ENCODE data around the gene SUPT6H. TPM values are rescaled to one million over a fixed set of nuclear protein-coding genes. Genes with fewer than 3 reads are reported as not detected.
A peak's percentile ranks its signal among the peaks of the same experiment; 100 is the strongest.

Gene SUPT6H
- total and polyA plus RNA-seq, 2 of the 4 experiments (the other 2 are of a cell fraction): 41.4 to 44.8 TPM

- ATAC-seq (ENCODE audit: low read depth) (peak; percentile 27), DNase-seq (peak; percentile 16)
- WGBS, 2 experiments (ENCODE audit: extremely low coverage in 2 of 2, insufficient read length in 1 of 2): no CpG with 5 or more reads among the region's 3 CpGs
- no peak overlapping the region for H3K9ac ChIP-seq (ENCODE audit: low read depth, low read length)
- in situ Hi-C loops (cut with MboI; ENCODE audit: low sequenced_read_pairs) (no loop called here), intact Hi-C loops (cut with micrococcal nuclease) (no loop called here), dilution Hi-C loops (cut with HindIII; ENCODE audit: low sequenced_read_pairs, unreplicated experiment) (no loop called here)
- no peaks in the 10 kb centered on the region for H3K4me1 ChIP-seq (ENCODE audit: control insufficient read depth, insufficient read depth, low read length)
- no peaks in the 10 kb centered on the region; the same call in 1 of the 2 replicates for H4K20me1 ChIP-seq (ENCODE audit: insufficient read depth, low read length)
- H3K36me3 ChIP-seq (ENCODE audit: control insufficient read depth, insufficient read depth, low read length): peaks cover 85% of the 10 kb centered on the region
- no peak overlapping the region for H2BK120ac ChIP-seq (ENCODE audit: low read depth, low read length)
- H3K23ac ChIP-seq (ENCODE audit: low read depth, low read length): no peak overlapping the region
- H3K4me2 ChIP-seq (ENCODE audit: low read depth, low read length): no peak overlapping the region
- no peak overlapping the region for H4K91ac ChIP-seq (ENCODE audit: insufficient read depth, low read depth, low read length)
- H2AK9ac ChIP-seq (replicated peaks; ENCODE audit: low read depth, low read length, poor library complexity): no peak overlapping the region
- no peak overlapping the region for H2AFZ ChIP-seq (replicated peaks; ENCODE audit: low read length, poor library complexity)
- no peak overlapping the region for H2BK5ac ChIP-seq (ENCODE audit: low read depth, low read length, poor library complexity, severe bottlenecking)
- H3K9me1 ChIP-seq (ENCODE audit: insufficient read depth, low read length): no peaks in the 10 kb centered on the region
- ChIA-PET POLR2A (ENCODE audit: unreplicated experiment) (no interaction called here), CTCF (no interaction called here)
- H3K9me3 ChIP-seq (ENCODE audit: control insufficient read depth, insufficient read depth, low read length): no peaks in the 10 kb centered on the region
- no peak overlapping the region for H3K56ac ChIP-seq (ENCODE audit: extremely low read depth, insufficient read depth, low read length)
- no peak overlapping the region for H3K14ac ChIP-seq (replicated peaks; ENCODE audit: low read depth, low read length)
- H3K4ac ChIP-seq (ENCODE audit: low read depth, low read length): no peak overlapping the region
- H3K79me1 ChIP-seq (ENCODE audit: low read depth in 1 of 2, low read length in 2 of 2): peaks cover 0 to 13% of the 10 kb centered on the region in 2 experiments; a peak in 2 of 4 replicates
- no peak overlapping the region for H2AK5ac ChIP-seq (ENCODE audit: low read depth, low read length)
- no peak overlapping the region for H3K4me3 ChIP-seq (ENCODE audit: insufficient read depth, low read depth, low read length)
- H3K18ac ChIP-seq (ENCODE audit: low read depth, low read length): no peak overlapping the region
- BruUV-seq (replicated peaks): no TSS peak
- TF ChIP-seq RFX5 (IDR thresholded peaks at IDR 0.05; ENCODE audit: low read depth, low read length) (no peak), POLR2A (IDR thresholded peaks at IDR 0.05; ENCODE audit: low read depth, low read length) (no peak), RCOR1 (IDR thresholded peaks at IDR 0.05; ENCODE audit: insufficient replicate concordance, low read length) (no peak)
- no peaks in the 10 kb centered on the region for H3K27me3 ChIP-seq (ENCODE audit: control insufficient read depth, insufficient read depth, low read length)
- H4K5ac ChIP-seq (ENCODE audit: low read depth, low read length): no peak overlapping the region
- no peak overlapping the region for H2BK15ac ChIP-seq (ENCODE audit: low read depth, low read length)
- H4K8ac ChIP-seq (ENCODE audit: low read depth in 2 of 2, low read length in 2 of 2): no peak overlapping the region
- no peak overlapping the region for H3K27ac ChIP-seq (ENCODE audit: insufficient read depth, low read length)
- no peak overlapping the region for H2BK20ac ChIP-seq (ENCODE audit: low read depth, low read length)
These were observed 23.0 kb downstream of the SUPT6H start for GRCh38 chr17:28684963-28685362.

Data from IMR-90 (cell line).